ENCODE results near the gene NRXN3.

The NRXN3 gene

DNA sequence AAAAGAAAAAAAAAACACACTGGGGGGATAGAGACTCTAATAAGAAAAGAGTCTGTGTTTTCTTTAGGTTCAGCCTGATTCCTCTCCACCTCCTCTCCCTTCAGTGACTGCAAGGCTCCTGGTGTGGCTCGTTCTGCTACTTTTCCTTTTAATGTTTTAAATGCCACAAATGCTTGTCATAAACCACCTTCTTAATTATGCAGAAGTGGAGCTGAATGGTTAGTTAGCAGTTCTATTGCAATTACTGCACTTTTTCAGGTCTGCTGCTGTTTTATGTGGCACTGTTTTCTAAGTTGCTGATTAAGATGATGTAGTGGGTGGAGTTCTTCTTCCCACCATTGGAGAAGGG, 1163.0 kb downstream of the NRXN3 start (continued):
- TF ChIP-seq, protein P1, sequence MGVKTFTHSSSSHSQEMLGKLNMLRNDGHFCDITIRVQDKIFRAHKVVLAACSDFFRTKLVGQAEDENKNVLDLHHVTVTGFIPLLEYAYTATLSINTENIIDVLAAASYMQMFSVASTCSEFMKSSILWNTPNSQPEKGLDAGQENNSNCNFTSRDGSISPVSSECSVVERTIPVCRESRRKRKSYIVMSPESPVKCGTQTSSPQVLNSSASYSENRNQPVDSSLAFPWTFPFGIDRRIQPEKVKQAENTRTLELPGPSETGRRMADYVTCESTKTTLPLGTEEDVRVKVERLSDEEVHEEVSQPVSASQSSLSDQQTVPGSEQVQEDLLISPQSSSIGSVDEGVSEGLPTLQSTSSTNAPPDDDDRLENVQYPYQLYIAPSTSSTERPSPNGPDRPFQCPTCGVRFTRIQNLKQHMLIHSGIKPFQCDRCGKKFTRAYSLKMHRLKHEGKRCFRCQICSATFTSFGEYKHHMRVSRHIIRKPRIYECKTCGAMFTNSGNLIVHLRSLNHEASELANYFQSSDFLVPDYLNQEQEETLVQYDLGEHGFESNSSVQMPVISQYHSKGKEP (tag by site-specific recombination; IDR thresholded peaks at IDR 0.05): peak; percentile 78
- TF ChIP-seq ZNF146 (tag by site-specific recombination; IDR thresholded peaks at IDR 0.05): no peak
- TF ChIP-seq, protein P2, sequence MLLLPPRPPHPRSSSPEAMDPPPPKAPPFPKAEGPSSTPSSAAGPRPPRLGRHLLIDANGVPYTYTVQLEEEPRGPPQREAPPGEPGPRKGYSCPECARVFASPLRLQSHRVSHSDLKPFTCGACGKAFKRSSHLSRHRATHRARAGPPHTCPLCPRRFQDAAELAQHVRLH (tag by site-specific recombination; IDR thresholded peaks at IDR 0.05): no peak
- TF ChIP-seq, protein P3, sequence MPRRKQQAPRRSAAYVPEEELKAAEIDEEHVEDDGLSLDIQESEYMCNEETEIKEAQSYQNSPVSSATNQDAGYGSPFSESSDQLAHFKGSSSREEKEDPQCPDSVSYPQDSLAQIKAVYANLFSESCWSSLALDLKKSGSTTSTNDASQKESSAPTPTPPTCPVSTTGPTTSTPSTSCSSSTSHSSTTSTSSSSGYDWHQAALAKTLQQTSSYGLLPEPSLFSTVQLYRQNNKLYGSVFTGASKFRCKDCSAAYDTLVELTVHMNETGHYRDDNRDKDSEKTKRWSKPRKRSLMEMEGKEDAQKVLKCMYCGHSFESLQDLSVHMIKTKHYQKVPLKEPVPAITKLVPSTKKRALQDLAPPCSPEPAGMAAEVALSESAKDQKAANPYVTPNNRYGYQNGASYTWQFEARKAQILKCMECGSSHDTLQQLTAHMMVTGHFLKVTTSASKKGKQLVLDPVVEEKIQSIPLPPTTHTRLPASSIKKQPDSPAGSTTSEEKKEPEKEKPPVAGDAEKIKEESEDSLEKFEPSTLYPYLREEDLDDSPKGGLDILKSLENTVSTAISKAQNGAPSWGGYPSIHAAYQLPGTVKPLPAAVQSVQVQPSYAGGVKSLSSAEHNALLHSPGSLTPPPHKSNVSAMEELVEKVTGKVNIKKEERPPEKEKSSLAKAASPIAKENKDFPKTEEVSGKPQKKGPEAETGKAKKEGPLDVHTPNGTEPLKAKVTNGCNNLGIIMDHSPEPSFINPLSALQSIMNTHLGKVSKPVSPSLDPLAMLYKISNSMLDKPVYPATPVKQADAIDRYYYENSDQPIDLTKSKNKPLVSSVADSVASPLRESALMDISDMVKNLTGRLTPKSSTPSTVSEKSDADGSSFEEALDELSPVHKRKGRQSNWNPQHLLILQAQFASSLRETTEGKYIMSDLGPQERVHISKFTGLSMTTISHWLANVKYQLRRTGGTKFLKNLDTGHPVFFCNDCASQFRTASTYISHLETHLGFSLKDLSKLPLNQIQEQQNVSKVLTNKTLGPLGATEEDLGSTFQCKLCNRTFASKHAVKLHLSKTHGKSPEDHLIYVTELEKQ (tag by site-specific recombination; IDR thresholded peaks at IDR 0.05; ENCODE audit: borderline replicate concordance): no peak

DNA sequence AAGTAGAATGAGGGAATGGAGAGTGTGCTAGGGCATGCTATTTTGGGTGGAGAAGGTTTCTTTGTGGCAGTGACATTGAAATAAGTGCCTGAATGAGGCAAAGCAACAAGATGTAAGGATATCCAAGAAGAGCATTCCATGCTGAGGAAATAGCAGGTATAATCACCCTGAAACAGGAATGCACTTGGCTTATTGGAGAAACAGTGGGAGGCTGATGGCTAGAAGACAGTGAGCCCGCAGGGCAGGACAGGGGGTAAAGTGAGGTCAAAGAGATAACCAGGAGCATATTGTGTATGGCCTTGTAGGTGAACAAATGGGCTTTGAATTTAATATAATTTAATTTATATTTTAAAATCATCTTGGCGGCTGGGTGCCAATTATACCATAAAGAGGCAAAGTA, 1164.1 kb downstream of the NRXN3 start:
- Histone ChIP-seq H3K27ac (ENCODE audit: extremely low read depth, low read depth, low read length) (no peak overlapping the region), H3K36me3 (ENCODE audit: control insufficient read depth in 2 of 2, insufficient read depth in 1 of 2, low read length in 2 of 2) (no peaks in the 10 kb centered on the region), H3K4me3 (ENCODE audit: low read depth, low read length) (no peak overlapping the region), H3K9me3 (ENCODE audit: control insufficient read depth, insufficient read depth, low read depth, low read length) (no peaks in the 10 kb centered on the region), H3K4me1 (ENCODE audit: control insufficient read depth, insufficient read depth, low read length) (peaks cover 24% of the 10 kb centered on the region)
- ChIA-PET CTCF (no interaction called here), POLR2A (no interaction called here)
- TF ChIP-seq, protein P4, sequence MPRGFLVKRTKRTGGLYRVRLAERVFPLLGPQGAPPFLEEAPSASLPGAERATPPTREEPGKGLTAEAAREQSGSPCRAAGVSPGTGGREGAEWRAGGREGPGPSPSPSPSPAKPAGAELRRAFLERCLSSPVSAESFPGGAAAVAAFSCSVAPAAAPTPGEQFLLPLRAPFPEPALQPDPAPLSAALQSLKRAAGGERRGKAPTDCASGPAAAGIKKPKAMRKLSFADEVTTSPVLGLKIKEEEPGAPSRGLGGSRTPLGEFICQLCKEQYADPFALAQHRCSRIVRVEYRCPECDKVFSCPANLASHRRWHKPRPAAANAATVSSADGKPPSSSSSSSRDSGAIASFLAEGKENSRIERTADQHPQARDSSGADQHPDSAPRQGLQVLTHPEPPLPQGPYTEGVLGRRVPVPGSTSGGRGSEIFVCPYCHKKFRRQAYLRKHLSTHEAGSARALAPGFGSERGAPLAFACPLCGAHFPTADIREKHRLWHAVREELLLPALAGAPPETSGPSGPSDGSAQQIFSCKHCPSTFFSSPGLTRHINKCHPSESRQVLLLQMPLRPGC (tag by site-specific recombination; IDR thresholded peaks at IDR 0.05): no peak
- TF ChIP-seq ZIC2 (tag by site-specific recombination; IDR thresholded peaks at IDR 0.05): peak; percentile 55

DNA sequence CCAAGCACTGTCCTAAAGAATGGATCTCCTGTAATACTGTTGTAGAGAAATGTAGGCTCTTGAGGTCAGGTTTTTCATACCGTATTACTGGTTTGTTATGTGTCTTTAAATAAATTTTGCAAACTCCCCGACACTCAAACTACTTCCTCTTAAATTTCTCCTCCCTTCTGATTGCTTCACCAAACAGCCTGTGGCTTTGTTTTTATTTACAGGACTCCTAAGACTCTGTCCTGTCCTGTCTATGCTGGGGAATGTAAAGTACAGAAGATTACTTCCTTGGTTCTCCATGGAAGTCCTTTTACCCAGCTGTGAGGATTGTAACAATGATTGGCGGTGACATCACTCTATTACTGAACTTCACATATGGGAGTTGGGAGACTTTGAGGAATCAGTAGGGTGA, 1167.6 kb downstream of the NRXN3 start:
- no peak overlapping the region for H3K4me3 ChIP-seq (ENCODE audit: low read depth, low read length)
- H3K27ac ChIP-seq (ENCODE audit: extremely low read depth, low read depth, low read length): no peak overlapping the region
- H3K4me1 ChIP-seq (ENCODE audit: control insufficient read depth, insufficient read depth, low read length): peaks cover 12% of the 10 kb centered on the region; the same call in 1 of the 2 replicates
- no peaks in the 10 kb centered on the region for H3K36me3 ChIP-seq (ENCODE audit: control insufficient read depth in 2 of 2, insufficient read depth in 1 of 2, low read length in 2 of 2)
- TF ChIP-seq, protein P5, sequence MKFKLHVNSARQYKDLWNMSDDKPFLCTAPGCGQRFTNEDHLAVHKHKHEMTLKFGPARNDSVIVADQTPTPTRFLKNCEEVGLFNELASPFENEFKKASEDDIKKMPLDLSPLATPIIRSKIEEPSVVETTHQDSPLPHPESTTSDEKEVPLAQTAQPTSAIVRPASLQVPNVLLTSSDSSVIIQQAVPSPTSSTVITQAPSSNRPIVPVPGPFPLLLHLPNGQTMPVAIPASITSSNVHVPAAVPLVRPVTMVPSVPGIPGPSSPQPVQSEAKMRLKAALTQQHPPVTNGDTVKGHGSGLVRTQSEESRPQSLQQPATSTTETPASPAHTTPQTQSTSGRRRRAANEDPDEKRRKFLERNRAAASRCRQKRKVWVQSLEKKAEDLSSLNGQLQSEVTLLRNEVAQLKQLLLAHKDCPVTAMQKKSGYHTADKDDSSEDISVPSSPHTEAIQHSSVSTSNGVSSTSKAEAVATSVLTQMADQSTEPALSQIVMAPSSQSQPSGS (tag by site-specific recombination; IDR thresholded peaks at IDR 0.05; ENCODE audit: low read depth): peak; percentile 75
- TF ChIP-seq REPIN1 (tag by site-specific recombination; IDR thresholded peaks at IDR 0.05; ENCODE audit: low read depth) (no peak), ZIC2 (tag by site-specific recombination; IDR thresholded peaks at IDR 0.05) (peak; percentile 19; the same call in 1 of the 2 replicates)
- no peaks in the 10 kb centered on the region for H3K9me3 ChIP-seq (ENCODE audit: control insufficient read depth, insufficient read depth, low read depth, low read length)
- ChIA-PET POLR2A (no interaction called here), CTCF (no interaction called here)

DNA sequence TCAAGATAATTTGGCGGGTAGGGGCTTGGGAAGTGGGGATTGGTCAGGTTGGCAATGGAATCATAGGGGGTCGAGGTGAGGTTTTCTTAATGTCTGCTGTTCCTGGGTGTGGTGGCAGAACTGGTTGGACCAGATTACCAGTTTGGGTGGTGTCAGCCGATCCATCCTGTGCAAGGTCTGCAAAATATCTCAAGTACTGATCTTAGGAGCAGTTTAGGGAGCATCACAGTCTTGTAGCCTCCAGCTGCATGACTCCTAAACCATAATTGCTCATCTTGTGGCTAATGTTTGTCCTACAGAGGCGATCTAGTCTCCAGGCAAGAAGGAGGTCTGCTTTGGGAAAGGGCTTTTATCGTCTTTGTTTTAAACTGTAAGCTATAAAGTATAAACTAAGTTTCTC, 1172.8 kb downstream of the NRXN3 start:
- Histone ChIP-seq H3K36me3 (ENCODE audit: control insufficient read depth in 2 of 2, insufficient read depth in 1 of 2, low read length in 2 of 2) (no peaks in the 10 kb centered on the region), H3K9me3 (ENCODE audit: control insufficient read depth, insufficient read depth, low read depth, low read length) (no peaks in the 10 kb centered on the region), H3K27ac (ENCODE audit: extremely low read depth, low read depth, low read length) (no peak overlapping the region), H3K4me1 (ENCODE audit: control insufficient read depth, insufficient read depth, low read length) (peaks cover 9% of the 10 kb centered on the region; the same call in 1 of the 2 replicates), H3K4me3 (ENCODE audit: low read depth, low read length) (no peak overlapping the region)
- TF ChIP-seq, protein P6, sequence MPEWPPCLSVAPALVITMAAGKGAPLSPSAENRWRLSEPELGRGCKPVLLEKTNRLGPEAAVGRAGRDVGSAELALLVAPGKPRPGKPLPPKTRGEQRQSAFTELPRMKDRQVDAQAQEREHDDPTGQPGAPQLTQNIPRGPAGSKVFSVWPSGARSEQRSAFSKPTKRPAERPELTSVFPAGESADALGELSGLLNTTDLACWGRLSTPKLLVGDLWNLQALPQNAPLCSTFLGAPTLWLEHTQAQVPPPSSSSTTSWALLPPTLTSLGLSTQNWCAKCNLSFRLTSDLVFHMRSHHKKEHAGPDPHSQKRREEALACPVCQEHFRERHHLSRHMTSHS (tag by site-specific recombination; IDR thresholded peaks at IDR 0.05): no peak
- TF ChIP-seq ZNF677 (tag by site-specific recombination; IDR thresholded peaks at IDR 0.05): no peak
- no peak for TF ChIP-seq ZNF621 (tag by site-specific recombination; IDR thresholded peaks at IDR 0.05)
- no peak for TF ChIP-seq ZNF169 (tag by site-specific recombination; IDR thresholded peaks at IDR 0.05)
- TF ChIP-seq ZNF48 (tag by site-specific recombination; IDR thresholded peaks at IDR 0.05): no peak
- no peak for TF ChIP-seq ZBTB21 (tag by site-specific recombination; IDR thresholded peaks at IDR 0.05)
- ChIA-PET CTCF (interaction anchor here (0.8 kb wide), 1 partner anchor 10 kb away, joined by 6 read pairs; no protein-coding TSS in a partner anchor), POLR2A (no interaction called here)
